PC-9 (cell line): ENCODE data around the gene APPL2. TPM values are rescaled to one million over a fixed set of nuclear protein-coding genes. Genes with fewer than 3 reads are reported as not detected.
"Not testable (repeated sequence)": the region's sequence is repeated elsewhere in the genome, so short reads cannot be mapped to it uniquely, and the experiment has no call there.

Experiments used
- BruUV-seq: library from RNA; stranded (reverse); fragments of 400-500 nt; replicated peaks from 2 replicates; lab custom pipeline; 2021; lab: Mats Ljungman, UMichigan
- CTCF ChIA-PET: fragments of 300-600 bp; sonication (Branson Sonifier 250); formaldehyde crosslinking; loops from one replicate; lab custom pipeline; 2022; ENCODE audit warnings: antibody characterized with exemption; lab: Charles Lee
- POLR2A ChIA-PET: fragments of 300-600 bp; sonication (Branson Sonifier 250); formaldehyde crosslinking; loops from one replicate; lab custom pipeline; 2022; ENCODE audit warnings: antibody characterized with exemption; ENCODE audit not compliant: unreplicated experiment; lab: Charles Lee
- DNase-seq, 2 experiments: peaks; one replicate each; pipeline versions ENCODE4 v3.0.0 to v3.0.0-alpha.2; 2015 to 2022; ENCODE audit warnings: mixed read lengths in 1 of 2
- H2AFZ ChIP-seq: fragments of 200-600 bp; sonication (generic); 2 replicates; pipeline ENCODE4 v1.8.1; 2017; ENCODE audit warnings: antibody characterized with exemption
- H3F3A ChIP-seq: fragments of 200-600 bp; sonication (generic); 2 replicates; pipeline ENCODE4 v1.8.1; 2017; ENCODE audit warnings: antibody characterized with exemption, mild to moderate bottlenecking, low read depth; ENCODE audit not compliant: insufficient read depth
- H3K27ac ChIP-seq: fragments of 200-600 bp; sonication (generic); 2 replicates; pipeline ENCODE4 v1.6.1; 2016; ENCODE audit warnings: mixed run types
- H3K27me3 ChIP-seq: fragments of 200-600 bp; sonication (generic); 2 replicates; pipeline ENCODE4 v1.6.1; 2016; ENCODE audit warnings: low read depth, mixed run types; ENCODE audit not compliant: insufficient read depth
- H3K36me3 ChIP-seq: fragments of 200-600 bp; sonication (generic); 2 replicates; pipeline ENCODE4 v1.6.1; 2016; ENCODE audit warnings: low read depth, mixed run types
- H3K4me1 ChIP-seq: fragments of 200-600 bp; sonication (generic); replicated peaks from 2 replicates; pipeline ENCODE4 v1.6.1; 2016; ENCODE audit warnings: mixed run types; ENCODE audit not compliant: insufficient read depth
- H3K4me2 ChIP-seq: fragments of 200-600 bp; sonication (generic); 2 replicates; pipeline ENCODE4 v1.6.1; 2017; ENCODE audit warnings: mixed run types
- H3K4me3 ChIP-seq: fragments of 200-600 bp; sonication (generic); 2 replicates; pipeline ENCODE4 v1.6.1; 2016; ENCODE audit warnings: mixed run types
- H3K79me2 ChIP-seq: fragments of 200-600 bp; sonication (generic); 2 replicates; pipeline ENCODE4 v1.6.1; 2017; ENCODE audit warnings: low read depth, mixed run types
- H3K9me2 ChIP-seq: fragments of 200-600 bp; sonication (generic); 2 replicates; pipeline ENCODE4 v1.8.1; 2017; ENCODE audit warnings: mild to moderate bottlenecking; ENCODE audit not compliant: insufficient read depth
- H3K9me3 ChIP-seq: fragments of 200-600 bp; sonication (generic); 2 replicates; pipeline ENCODE4 v1.8.1; 2016; ENCODE audit warnings: low read depth; ENCODE audit not compliant: insufficient read depth
- H4K20me1 ChIP-seq: fragments of 200-600 bp; sonication (generic); 2 replicates; pipeline ENCODE4 v1.8.1; 2017; ENCODE audit not compliant: insufficient read depth
- EZH2 ChIP-seq: fragments of 200-600 bp; sonication (generic); IDR thresholded peaks from 2 replicates; pipeline ENCODE4 v1.8.0; 2017; ENCODE audit warnings: antibody characterized with exemption, low read depth
- intact Hi-C: fragments of 100-400 bp; cut with micrococcal nuclease; formaldehyde crosslinking; loops from one replicate; pipeline ENCODE4 v1.10.0; 2022; ENCODE audit not compliant: unreplicated experiment
- total RNA-seq: library from RNA; stranded (reverse); gene quantifications from 2 replicates; pipeline ENCODE4 v1.2.3, GENCODE V29; 2021
- TF ChIP-seq, protein P1 (sequence below): fragments of 200-600 bp; sonication (generic); conservative IDR thresholded peaks from 2 replicates; pipeline ENCODE4 v1.6.1; 2017; ENCODE audit warnings: mixed run types, antibody characterized with exemption, mild to moderate bottlenecking, moderate library complexity

Gene APPL2
- total RNA-seq, 1 experiment from 2014 or later: 24.3 TPM

DNA sequence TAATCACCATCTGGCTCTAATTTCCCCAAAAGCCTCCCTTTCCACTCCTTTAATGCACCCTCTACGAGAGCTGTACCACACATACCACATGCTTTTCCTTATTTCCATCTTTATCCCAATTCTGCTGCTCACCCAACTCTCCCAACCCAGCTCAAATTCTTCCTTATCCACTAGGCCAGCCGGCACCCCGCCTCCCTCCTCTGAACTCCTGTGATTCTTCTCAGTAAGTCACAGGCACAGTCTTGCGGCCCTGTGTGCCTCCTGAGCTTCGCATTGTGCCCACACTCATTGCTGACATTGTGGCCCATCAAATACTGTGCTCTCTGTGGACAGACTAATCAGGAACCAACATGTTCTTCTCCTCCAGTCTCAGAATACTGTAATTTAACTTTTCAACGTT is 45.4 kb downstream of the APPL2 start:
- intact Hi-C loops: no loop called here
- CTCF ChIA-PET: no interaction called here
- H2AFZ ChIP-seq: no peak overlapping the region
- H3K27ac ChIP-seq: no peak overlapping the region
- no peaks in the 10 kb centered on the region for H3K9me2 ChIP-seq
- no peak for DNase-seq
- no peak overlapping the region for H3K4me3 ChIP-seq
- BruUV-seq: no TSS peak
- H3K36me3 ChIP-seq: peaks cover 29% of the 10 kb centered on the region
- POLR2A ChIA-PET: interaction anchor here (0.6 kb wide), 1 partner anchor 104 kb away, joined by 5 read pairs; no protein-coding TSS in a partner anchor
- H3F3A ChIP-seq: no peaks in the 10 kb centered on the region
- no peaks in the 10 kb centered on the region for H3K4me1 ChIP-seq
- H3K79me2 ChIP-seq: no peaks in the 10 kb centered on the region
- no peaks in the 10 kb centered on the region for H4K20me1 ChIP-seq
- H3K4me2 ChIP-seq: no peak overlapping the region
- no peaks in the 10 kb centered on the region for H3K9me3 ChIP-seq
- H3K27me3 ChIP-seq: no peaks in the 10 kb centered on the region
- TF ChIP-seq, protein P1, sequence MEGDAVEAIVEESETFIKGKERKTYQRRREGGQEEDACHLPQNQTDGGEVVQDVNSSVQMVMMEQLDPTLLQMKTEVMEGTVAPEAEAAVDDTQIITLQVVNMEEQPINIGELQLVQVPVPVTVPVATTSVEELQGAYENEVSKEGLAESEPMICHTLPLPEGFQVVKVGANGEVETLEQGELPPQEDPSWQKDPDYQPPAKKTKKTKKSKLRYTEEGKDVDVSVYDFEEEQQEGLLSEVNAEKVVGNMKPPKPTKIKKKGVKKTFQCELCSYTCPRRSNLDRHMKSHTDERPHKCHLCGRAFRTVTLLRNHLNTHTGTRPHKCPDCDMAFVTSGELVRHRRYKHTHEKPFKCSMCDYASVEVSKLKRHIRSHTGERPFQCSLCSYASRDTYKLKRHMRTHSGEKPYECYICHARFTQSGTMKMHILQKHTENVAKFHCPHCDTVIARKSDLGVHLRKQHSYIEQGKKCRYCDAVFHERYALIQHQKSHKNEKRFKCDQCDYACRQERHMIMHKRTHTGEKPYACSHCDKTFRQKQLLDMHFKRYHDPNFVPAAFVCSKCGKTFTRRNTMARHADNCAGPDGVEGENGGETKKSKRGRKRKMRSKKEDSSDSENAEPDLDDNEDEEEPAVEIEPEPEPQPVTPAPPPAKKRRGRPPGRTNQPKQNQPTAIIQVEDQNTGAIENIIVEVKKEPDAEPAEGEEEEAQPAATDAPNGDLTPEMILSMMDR: no peak
- TF ChIP-seq EZH2: no peak

- CTCF ChIA-PET: no interaction called here
- no peak for TF ChIP-seq EZH2
- TF ChIP-seq, protein P1: no peak
- Histone ChIP-seq H3K27me3 (no peaks in the 10 kb centered on the region), H3K9me3 (no peaks in the 10 kb centered on the region), H3K9me2 (no peaks in the 10 kb centered on the region), H3F3A (peaks cover 1% of the 10 kb centered on the region; the same call in 1 of the 2 replicates), H3K27ac (no peak overlapping the region), H3K4me2 (no peak overlapping the region), H2AFZ (no peak overlapping the region), H3K36me3 (peaks cover 40% of the 10 kb centered on the region), H4K20me1 (no peaks in the 10 kb centered on the region), H3K4me1 (peaks cover 4% of the 10 kb centered on the region), H3K4me3 (no peak overlapping the region), H3K79me2 (no peaks in the 10 kb centered on the region)
- no TSS peak for BruUV-seq
- intact Hi-C loops: no loop called here
- POLR2A ChIA-PET: no interaction called here
- no peak for DNase-seq
Observed at GRCh38 chr12:105189293-105189692, 46.7 kb downstream of the APPL2 start.

DNA sequence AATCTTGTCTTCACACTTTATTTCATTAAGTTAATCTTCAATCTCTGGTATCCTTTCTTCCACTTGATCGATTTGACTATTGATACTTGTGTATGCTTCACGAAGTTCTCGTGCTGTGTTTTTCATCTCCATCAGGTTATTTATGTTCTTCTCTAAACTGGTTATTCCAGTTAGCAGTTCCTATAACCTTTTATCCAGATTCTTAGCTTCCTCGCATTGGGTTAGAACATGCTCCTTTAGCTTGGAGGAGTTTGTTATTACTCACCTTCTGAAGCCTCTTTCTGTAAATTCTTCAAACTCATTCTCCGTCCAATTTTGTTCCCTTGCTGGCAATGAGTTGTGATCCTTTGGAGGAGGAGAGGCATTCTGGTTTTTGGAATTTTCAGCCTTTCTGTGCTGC is 52.0 kb downstream of the APPL2 start:
- Histone ChIP-seq H3K4me2 (peak overlapping the region; percentile 61), H3K36me3 (peaks cover 46% of the 10 kb centered on the region), H3K4me1 (peaks cover 11% of the 10 kb centered on the region)
- H3K27ac ChIP-seq, POLR2A ChIA-PET, BruUV-seq, H3K4me3 ChIP-seq, DNase-seq, intact Hi-C loops, H3F3A ChIP-seq, H2AFZ ChIP-seq, H4K20me1 ChIP-seq, H3K27me3 ChIP-seq, H3K9me2 ChIP-seq, H3K79me2 ChIP-seq, H3K9me3 ChIP-seq, CTCF ChIA-PET: not testable (repeated sequence)

DNA sequence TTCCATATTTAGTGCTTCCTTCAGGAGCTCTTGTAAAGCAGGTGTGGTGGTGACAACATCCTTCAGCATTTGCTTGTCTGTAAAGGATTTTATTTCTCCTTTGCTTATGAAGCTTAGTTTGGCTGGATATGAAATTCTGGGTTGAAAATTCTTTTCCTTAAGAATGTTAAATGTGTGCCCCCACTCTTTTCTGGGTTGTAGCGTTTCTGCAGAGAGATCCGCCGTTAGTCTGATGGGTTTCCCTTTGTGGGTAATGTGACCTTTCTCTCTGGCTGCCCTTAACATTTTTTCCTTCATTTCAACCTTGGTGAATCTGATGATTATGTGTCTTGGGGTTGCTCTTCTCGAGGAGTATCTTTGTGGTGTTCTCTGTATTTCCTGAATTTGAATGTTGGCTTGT is 52.6 kb downstream of the APPL2 start:
- H3K4me1 ChIP-seq: peaks cover 11% of the 10 kb centered on the region
- BruUV-seq, CTCF ChIA-PET, H3K9me2 ChIP-seq, DNase-seq, H3K27me3 ChIP-seq, H3K9me3 ChIP-seq, H3K4me3 ChIP-seq, H4K20me1 ChIP-seq, H3K79me2 ChIP-seq, H2AFZ ChIP-seq, POLR2A ChIA-PET, H3K27ac ChIP-seq, intact Hi-C loops, H3F3A ChIP-seq, H3K4me2 ChIP-seq: not testable (repeated sequence)
- H3K36me3 ChIP-seq: peaks cover 42% of the 10 kb centered on the region

- BruUV-seq, H3K79me2 ChIP-seq, intact Hi-C loops, H3K4me2 ChIP-seq, H3F3A ChIP-seq, POLR2A ChIA-PET, H3K4me1 ChIP-seq, H2AFZ ChIP-seq, DNase-seq, H4K20me1 ChIP-seq, H3K36me3 ChIP-seq, H3K27me3 ChIP-seq, H3K4me3 ChIP-seq, H3K9me3 ChIP-seq, CTCF ChIA-PET, H3K27ac ChIP-seq, H3K9me2 ChIP-seq: not testable (repeated sequence)
Observed at GRCh38 chr12:105179114-105179513, 56.9 kb downstream of the APPL2 start.
